HS-27A (cell line): ENCODE results near the gene ZNF462.
A peak's percentile ranks its signal among the peaks of the same experiment; 100 is the strongest.

Source experiments
- DNase-seq: peaks from one replicate; pipeline ENCODE4 v3.0.0-alpha.2; 2012; ENCODE audit warnings: low read depth, missing footprints

ZNF462 gene

GRCh38 chr9:107007402-107007801 is 144.4 kb downstream of the ZNF462 start:
- no peak for DNase-seq

DNA sequence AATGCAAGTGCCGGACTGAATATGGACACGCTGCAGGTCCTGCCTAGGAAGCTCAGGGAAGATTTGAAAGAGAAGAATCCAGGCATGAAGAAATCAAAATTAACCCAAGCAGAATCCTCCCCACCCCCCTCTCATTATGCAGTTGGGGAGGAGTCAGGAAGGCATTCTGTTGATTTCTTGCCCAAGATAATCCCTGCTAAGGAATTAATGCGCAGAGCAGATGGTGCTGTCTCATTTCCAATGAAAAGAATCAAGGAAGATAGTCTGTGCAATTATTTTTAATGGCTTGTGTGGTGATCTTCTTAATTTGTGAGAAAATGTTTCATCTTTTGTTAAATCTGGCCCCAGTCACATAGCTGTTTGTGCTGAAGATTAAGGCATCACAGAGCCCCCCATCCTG is 145.0 kb downstream of the ZNF462 start:
- no peak for DNase-seq

DNA sequence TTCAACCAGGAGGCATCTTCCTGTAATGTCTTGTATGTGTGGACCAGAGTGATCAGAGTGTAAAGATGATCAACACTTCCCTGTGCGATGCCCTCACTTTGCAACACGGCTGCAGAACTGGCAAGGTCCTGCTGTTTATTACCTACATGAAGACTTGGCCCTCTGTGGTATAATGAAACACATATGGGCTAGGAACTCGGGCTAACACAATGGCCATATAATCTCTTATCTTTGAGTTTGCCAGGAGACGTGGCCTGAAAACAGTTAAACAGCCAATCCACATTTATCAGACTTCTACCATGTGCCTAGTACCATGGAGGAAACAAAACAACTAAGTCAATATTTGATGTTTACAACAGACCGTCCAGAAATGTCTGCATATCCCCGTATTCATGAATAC is 145.5 kb downstream of the ZNF462 start:
- no peak for DNase-seq

- DNase-seq: no peak
These were observed 153.4 kb downstream of the ZNF462 start for GRCh38 chr9:107016383-107016782.

DNA sequence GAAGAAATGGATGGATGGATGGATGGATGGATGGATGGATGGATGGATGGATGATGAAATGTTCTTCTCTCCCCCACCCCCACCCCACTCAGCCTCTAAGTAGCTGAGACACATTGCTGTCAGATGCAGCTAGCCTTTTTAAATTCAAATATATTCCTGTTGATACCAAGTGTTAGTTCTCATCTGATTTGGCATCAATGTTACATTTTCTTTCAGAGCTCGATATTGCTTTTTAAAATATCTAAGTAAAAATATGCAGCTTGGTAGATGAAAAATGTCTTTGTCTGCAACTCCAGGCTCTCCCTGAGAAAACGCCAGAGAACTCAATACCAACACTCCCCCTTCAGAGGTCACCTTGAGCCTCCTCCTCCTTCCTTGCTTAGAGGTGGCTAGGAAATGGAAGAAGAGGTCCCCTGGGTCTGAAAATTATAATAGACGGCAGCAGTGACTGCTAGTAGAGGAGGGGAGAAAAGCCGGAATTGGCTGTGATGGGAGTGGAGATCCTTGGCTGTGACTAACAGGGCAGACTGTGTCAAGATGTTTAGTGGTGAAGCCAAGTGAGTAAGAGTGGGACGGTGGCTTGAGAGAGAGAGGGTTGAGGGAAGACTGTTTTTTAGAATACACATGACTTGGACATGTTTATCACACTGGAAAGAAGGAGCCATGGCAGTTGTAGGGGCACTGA is 156.0 kb downstream of the ZNF462 start:
- no peak for DNase-seq

DNA sequence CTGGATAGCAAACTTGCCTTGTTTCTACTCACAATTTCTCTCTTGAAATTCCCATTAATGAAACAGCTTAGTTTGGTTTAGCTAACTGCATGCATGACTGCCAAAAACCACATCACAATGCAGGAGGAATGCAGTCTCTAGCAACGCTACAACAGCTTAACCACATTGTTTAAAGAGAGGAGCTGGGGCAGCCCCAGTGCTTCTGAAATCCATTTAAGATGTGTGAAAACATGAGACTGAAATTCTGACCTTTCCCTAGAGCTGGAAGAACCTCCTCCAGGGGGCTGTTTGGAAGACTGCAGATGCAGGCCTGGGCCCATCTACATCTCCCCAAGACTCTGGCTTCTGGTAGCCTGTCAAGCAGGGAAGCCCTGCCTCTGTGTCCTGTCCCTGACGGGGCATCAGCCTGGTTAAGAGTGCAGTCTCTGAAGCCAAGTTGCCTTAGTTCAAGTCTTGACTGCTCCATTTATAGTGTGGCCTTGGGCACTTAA is 157.1 kb downstream of the ZNF462 start:
- peak; percentile 23 for DNase-seq

DNA sequence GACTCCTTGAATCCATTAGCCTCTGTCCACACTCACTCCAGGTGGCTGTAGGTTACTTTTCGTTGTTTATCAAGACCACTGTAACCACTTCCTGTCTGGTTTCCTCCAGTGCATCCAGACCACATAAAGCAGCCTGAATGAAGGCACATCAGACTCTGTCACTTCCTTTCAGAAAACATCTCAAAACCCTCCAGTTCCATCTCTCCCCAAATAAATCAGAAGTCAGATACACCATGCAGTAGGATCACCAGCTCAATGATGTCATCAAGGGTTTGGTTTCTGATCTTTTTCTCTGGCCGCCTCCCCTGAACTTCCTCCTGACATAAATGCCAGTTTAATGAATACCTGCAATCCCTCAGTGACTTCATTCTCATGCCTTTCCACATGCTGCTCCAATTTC is 161.2 kb downstream of the ZNF462 start:
- DNase-seq: no peak

GRCh38 chr9:107025260-107026035 is 162.5 kb downstream of the ZNF462 start:
- DNase-seq: no peak

- DNase-seq: no peak
These were observed 166.2 kb downstream of the ZNF462 start for GRCh38 chr9:107029146-107029545.

DNA sequence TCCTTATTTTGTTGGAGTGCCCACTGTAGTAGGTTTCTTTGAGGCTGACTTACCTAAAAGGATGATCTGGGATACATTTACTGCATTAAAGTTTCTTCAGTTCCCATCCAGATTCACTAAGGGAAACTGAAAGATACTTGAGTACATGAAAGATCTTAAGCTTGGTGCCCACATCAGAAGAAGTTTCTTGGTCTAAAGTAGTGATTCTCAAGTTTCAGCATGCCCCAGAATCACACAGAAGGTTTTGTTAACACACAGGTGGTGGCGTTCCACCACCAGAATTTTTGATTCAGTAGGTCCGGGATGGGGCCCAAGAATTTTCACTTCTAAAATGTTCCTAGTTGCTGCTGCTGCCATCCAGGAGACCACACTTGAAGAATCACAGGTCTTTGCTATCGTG is 171.0 kb downstream of the ZNF462 start:
- DNase-seq: no peak

- DNase-seq: no peak
These were observed 171.9 kb downstream of the ZNF462 start for GRCh38 chr9:107034831-107035230.

- no peak for DNase-seq
These were observed 173.4 kb downstream of the ZNF462 start for GRCh38 chr9:107036367-107036766.

DNA sequence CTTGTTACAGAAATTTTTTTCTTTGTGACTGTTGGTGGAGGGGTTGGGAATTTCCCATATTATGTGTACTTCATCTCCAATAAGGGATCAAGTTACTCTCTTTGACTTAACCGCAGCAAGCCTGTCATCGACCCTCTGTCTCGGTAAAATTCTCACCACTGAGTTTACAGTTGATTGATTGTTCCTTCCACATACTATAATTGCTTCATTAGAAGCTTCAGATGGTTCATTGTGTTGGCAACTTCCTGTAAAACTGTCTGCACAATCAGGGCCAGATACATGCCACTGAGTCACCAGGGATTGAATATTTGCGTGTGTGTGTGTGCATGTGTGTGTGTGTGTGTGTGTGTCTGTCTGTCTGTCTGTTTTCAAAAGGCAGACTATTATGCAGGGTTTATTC is 176.6 kb downstream of the ZNF462 start:
- no peak for DNase-seq

- DNase-seq: no peak
These were observed 179.6 kb downstream of the ZNF462 start for GRCh38 chr9:107042606-107043005.

- DNase-seq: no peak
These were observed 180.9 kb downstream of the ZNF462 start for GRCh38 chr9:107043886-107044285.

DNA sequence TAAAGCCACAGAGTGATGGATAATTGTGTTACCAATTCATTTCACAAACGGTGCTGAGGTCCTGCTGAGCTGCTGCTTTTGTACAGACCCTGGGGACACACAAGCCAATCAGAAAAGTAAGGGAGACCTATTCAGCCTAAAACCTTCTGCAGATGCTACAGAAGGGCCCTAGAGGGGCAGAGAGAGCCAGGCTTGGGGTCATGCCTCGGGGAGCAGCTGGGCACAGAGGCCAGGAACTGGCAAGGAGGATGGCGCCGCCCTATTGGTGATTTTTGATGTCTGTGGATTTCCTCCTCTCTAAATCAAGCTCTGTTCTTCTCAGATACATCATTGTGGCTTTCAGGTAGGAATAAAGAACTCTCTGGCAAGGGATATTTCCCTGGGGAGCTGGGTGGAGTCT is 181.9 kb downstream of the ZNF462 start:
- no peak for DNase-seq

DNA sequence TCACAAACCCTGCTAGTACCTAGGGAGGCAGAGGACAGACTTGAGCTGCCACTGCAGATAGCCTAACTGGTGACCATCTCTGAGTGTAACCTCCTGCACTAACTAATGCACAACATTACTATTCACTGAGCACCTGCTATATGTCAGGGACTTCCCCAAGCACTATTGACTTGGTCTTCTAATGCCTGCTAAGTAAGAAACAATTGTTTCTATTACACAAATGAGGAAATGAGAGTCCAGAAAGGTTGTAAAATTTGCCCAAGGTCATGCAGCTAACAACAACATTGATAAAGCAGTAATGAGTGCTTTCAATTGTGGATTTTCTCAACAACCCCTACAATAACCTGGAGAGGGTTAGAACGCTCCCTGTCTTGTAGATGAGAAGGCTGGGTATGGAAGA is 183.7 kb downstream of the ZNF462 start:
- no peak for DNase-seq

- DNase-seq: no peak
These were observed 186.3 kb downstream of the ZNF462 start for GRCh38 chr9:107049046-107049802.

DNA sequence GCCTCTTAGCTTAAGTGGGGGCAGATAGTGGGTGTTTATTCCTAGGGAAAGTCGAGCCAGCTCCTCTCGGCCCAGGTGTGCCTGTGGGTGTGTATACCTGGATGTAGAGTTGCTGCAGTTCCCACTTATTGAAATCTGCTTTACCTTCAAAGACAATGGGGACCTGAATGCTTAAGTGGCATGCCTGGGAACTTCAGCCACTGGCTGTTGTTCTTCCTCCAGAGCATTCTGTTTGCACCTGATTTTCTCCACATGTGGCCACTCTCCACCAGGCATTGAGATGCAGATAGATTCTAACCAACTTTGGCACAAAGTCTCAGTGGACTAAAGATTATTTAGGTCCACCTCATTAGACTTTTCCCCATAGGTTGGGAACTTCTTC is 186.8 kb downstream of the ZNF462 start:
- no peak for DNase-seq

- no peak for DNase-seq
These were observed 188.4 kb downstream of the ZNF462 start for GRCh38 chr9:107051392-107051791.

DNA sequence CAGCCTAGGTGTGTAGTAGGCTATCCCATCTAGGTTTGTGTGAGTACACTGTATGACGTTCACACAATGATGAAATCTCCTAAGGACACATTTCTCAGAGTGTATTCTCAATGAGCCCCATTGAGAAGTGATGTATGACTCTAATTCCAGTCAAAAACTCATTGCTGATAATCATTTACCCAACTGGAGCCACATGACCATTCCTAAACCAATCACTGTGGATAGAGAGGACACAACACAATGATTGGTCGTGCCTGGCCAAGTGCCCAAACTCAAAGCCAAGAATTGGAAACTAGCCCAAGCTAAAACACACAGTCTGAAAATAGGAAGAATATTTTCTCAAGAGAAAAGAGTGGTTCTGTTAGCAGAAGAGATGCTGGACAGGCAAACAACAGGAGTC is 191.2 kb downstream of the ZNF462 start:
- no peak for DNase-seq

GRCh38 chr9:107059220-107059619 is 196.3 kb downstream of the ZNF462 start:
- DNase-seq: no peak

DNA sequence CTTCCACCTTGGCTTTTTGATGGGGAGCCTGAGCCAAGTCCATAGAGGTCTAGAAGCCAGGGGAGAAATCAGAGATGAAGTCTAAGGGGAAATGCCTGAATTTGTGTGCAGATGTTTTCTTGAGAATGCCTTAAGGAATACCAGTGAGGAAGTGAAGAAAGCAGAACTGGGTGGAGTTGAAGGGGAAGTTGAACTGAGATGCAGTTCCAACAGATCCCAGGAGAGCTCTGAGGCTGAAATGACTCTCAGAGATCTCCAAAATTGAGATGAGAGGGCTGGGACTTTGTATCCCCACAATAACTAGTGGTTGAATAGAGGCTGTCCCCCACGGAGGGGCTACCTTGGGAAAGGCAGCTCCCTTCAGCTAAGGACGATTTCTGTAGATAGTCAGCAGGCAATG is 197.1 kb downstream of the ZNF462 start:
- no peak for DNase-seq
